A549 (cell line): ENCODE results near the gene MACF1.

ENCODE experiments used
- POLR2A ChIP-seq: IDR thresholded peaks from 2 replicates; pipeline ENCODE4 v1.6.1; 2012; ENCODE audit warnings: mild to moderate bottlenecking, low read length
- TF ChIP-seq, protein P1 (sequence below): fragments of >200 bp; sonication (Bioruptor Twin); formaldehyde crosslinking; IDR thresholded peaks from 3 replicates; pipeline ENCODE4 v1.6.1; 2016
- TF ChIP-seq, protein P2 (sequence below): fragments of 250-450 bp; sonication (Bioruptor Pico); IDR thresholded peaks from 2 replicates; pipeline ENCODE4 v1.5.0; 2021; ENCODE audit warnings: mild to moderate bottlenecking, moderate library complexity, borderline replicate concordance
- TF ChIP-seq, protein P3 (sequence below): fragments of >200 bp; sonication (Bioruptor Twin); formaldehyde crosslinking; IDR thresholded peaks from 3 replicates; pipeline ENCODE4 v1.5.1; 2016

- TF ChIP-seq, protein P1, sequence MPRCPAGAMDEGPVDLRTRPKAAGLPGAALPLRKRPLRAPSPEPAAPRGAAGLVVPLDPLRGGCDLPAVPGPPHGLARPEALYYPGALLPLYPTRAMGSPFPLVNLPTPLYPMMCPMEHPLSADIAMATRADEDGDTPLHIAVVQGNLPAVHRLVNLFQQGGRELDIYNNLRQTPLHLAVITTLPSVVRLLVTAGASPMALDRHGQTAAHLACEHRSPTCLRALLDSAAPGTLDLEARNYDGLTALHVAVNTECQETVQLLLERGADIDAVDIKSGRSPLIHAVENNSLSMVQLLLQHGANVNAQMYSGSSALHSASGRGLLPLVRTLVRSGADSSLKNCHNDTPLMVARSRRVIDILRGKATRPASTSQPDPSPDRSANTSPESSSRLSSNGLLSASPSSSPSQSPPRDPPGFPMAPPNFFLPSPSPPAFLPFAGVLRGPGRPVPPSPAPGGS = no peak
- TF ChIP-seq, protein P2, sequence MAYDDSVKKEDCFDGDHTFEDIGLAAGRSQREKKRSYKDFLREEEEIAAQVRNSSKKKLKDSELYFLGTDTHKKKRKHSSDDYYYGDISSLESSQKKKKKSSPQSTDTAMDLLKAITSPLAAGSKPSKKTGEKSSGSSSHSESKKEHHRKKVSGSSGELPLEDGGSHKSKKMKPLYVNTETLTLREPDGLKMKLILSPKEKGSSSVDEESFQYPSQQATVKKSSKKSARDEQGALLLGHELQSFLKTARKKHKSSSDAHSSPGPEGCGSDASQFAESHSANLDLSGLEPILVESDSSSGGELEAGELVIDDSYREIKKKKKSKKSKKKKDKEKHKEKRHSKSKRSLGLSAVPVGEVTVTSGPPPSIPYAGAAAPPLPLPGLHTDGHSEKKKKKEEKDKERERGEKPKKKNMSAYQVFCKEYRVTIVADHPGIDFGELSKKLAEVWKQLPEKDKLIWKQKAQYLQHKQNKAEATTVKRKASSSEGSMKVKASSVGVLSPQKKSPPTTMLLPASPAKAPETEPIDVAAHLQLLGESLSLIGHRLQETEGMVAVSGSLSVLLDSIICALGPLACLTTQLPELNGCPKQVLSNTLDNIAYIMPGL (CRISPR knock-in tag) = no peak
- no peak for TF ChIP-seq POLR2A
- TF ChIP-seq, protein P3, sequence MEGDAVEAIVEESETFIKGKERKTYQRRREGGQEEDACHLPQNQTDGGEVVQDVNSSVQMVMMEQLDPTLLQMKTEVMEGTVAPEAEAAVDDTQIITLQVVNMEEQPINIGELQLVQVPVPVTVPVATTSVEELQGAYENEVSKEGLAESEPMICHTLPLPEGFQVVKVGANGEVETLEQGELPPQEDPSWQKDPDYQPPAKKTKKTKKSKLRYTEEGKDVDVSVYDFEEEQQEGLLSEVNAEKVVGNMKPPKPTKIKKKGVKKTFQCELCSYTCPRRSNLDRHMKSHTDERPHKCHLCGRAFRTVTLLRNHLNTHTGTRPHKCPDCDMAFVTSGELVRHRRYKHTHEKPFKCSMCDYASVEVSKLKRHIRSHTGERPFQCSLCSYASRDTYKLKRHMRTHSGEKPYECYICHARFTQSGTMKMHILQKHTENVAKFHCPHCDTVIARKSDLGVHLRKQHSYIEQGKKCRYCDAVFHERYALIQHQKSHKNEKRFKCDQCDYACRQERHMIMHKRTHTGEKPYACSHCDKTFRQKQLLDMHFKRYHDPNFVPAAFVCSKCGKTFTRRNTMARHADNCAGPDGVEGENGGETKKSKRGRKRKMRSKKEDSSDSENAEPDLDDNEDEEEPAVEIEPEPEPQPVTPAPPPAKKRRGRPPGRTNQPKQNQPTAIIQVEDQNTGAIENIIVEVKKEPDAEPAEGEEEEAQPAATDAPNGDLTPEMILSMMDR = no peak
Observed at GRCh38 chr1:39328586-39329121, 124.2 kb downstream of the MACF1 start.
